Activated naive CD4-positive, alpha-beta T cell treated with anti-CD3 and anti-CD28 coated beads, Interleukin-2, amount 50 U/mL, for 24 hours (primary cell): Measurements from ENCODE around the gene CLEC4D.
"Not testable (repeated sequence)": the region's sequence is repeated elsewhere in the genome, so short reads cannot be mapped to it uniquely, and the experiment has no call there.

Source experiments
- H3K27ac Mint-ChIP-seq: one replicate; pipeline ENCODE4 v1.8.0; 2021; ENCODE audit warnings: mild to moderate bottlenecking, mixed read lengths
- H3K27me3 Mint-ChIP-seq: one replicate; pipeline ENCODE4 v1.8.0; 2021; ENCODE audit warnings: mixed read lengths
- H3K36me3 Mint-ChIP-seq: one replicate; pipeline ENCODE4 v1.8.0; 2021; ENCODE audit warnings: mixed read lengths
- H3K4me1 Mint-ChIP-seq: one replicate; pipeline ENCODE4 v1.8.0; 2021; ENCODE audit warnings: mixed read lengths
- H3K4me3 Mint-ChIP-seq: one replicate; pipeline ENCODE4 v1.8.0; 2021; ENCODE audit warnings: mild to moderate bottlenecking, mixed read lengths
- H3K9me3 Mint-ChIP-seq: one replicate; pipeline ENCODE4 v1.8.0; 2021; ENCODE audit warnings: mixed read lengths

CLEC4D gene

DNA sequence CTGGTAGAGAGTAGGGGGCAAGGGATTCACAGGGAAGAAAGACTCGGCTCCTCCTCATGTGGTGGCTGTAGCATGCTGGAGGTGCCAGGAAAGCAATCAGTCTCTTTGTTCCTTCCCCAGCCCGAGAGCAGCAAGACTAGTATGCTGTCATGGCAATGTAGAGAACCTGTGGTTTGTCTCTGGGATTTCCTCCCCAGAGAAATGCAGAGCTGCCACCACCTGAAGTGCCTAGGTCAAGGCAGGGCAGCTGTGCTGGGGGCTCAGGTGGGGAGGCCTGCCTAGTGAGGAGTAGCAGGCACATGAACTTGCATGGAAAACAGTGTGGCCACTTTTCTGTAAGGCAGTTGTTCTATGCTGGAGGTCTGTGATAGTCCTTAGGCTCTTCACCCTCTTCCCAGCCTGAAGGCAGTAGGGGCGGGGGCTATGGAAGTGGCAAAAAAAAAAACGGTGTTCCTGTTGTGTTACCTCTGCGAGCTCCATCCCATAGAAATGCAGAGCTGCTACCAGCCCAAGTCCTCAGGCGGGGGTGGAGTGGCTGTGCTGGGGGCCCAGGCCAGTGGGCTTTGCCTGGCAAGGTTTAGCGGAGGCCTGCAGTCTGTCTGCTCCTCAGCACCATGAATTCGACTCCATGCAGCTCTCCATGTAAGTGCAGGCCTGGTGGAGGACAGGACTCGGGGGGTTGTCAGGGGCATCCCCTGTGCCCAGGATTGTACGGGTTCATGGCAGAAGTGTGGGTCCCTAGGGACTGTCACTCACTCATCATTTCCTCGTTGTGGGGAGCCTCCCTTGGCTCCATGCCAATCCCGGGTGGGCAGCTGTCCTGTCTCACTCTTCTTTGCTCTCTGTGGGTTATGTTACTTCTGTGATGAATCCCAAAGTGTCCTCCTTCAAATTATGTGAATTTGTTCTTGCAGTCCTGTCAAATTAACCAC, 4.1 kb upstream of the CLEC4D start:
- H3K27me3 Mint-ChIP-seq, result peaks cover 10% of the 10 kb centered on the region
- no peaks in the 10 kb centered on the region for H3K4me1 Mint-ChIP-seq
- H3K9me3 Mint-ChIP-seq, result no peaks in the 10 kb centered on the region
- H3K4me3 Mint-ChIP-seq, result no peak overlapping the region
- no peak overlapping the region for H3K27ac Mint-ChIP-seq
- no peaks in the 10 kb centered on the region for H3K36me3 Mint-ChIP-seq

DNA sequence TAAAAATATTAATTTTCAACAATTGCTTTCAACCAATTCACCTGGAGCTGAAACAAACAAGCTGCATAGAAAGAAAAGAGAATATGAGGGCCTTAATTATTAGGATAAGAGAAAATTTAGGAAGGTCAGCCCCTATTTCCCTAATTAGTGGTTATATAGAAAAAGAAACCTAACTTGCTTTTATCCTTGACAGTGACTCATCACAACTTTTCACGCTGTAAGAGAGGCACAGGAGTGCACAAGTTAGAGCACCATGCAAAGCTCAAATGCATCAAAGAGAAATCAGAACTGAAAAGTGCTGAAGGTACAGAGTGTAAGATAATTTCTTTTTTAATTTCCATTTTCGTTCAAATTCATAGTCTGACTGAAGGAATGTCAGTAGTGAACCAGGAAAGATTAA, 4.7 kb downstream of the CLEC4D start:
- H3K27me3 Mint-ChIP-seq, result peaks cover 30% of the 10 kb centered on the region
- no peaks in the 10 kb centered on the region for H3K36me3 Mint-ChIP-seq
- H3K9me3 Mint-ChIP-seq, result no peaks in the 10 kb centered on the region
- H3K27ac Mint-ChIP-seq, result no peak overlapping the region
- H3K4me3 Mint-ChIP-seq, result no peak overlapping the region
- H3K4me1 Mint-ChIP-seq, result no peaks in the 10 kb centered on the region

GRCh38 chr12:8519171-8519570, 5.9 kb downstream of the CLEC4D start:
- peaks cover 2% of the 10 kb centered on the region for H3K9me3 Mint-ChIP-seq
- H3K36me3 Mint-ChIP-seq, result no peaks in the 10 kb centered on the region
- peaks cover 25% of the 10 kb centered on the region for H3K27me3 Mint-ChIP-seq
- H3K4me1 Mint-ChIP-seq, result no peaks in the 10 kb centered on the region
- no peak overlapping the region for H3K27ac Mint-ChIP-seq
- no peak overlapping the region for H3K4me3 Mint-ChIP-seq

DNA sequence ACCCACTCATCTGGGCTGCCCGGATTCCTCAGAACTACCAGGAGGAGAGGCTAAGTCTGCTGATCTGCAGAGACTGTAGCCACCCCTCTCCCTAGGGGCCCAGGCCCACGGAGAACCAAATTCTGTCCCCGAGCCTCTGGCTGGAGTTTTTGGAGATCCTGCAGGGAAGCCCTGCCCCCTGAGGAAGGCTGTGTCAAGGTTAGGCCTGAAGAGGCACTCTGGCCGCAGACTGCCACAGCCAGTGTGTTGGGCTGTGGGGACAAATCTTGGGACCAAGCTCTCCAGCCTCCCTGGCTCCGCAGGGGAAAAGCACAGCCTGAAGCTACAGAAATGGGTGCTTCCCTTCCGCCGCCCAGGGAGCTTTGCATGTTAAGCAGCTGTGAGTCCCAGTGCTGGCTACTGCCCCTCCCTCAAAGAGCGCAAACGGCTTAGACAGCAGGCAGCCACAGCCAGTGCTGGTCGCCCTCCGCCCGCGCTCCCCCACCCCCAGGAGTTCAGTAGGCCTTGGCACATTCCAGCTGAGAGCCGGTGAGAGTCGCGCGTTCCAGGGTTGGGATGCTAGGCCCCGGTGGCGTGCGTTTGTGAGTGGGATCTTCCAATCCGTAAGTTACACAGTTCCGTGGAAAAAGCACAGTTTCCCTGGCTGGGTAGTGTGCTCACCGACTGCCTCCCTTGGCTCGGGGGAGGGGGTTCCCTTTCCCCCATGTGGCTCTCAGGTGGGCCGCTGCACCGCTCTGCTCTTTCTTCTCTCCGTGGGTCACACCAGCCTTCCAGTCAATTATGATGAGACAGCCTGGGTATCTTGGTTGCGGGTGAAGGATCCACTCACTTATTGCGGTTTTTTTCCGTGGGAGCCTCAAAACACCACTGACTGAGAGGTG, 14.2 kb downstream of the CLEC4D start:
- H3K9me3 Mint-ChIP-seq, result peaks cover 10% of the 10 kb centered on the region
- H3K4me3 Mint-ChIP-seq, result no peak overlapping the region
- H3K4me1 Mint-ChIP-seq, result no peaks in the 10 kb centered on the region
- peaks cover 4% of the 10 kb centered on the region for H3K36me3 Mint-ChIP-seq
- no peak overlapping the region for H3K27ac Mint-ChIP-seq
- peaks cover 16% of the 10 kb centered on the region for H3K27me3 Mint-ChIP-seq

- Mint-ChIP-seq H3K4me1 (no peaks in the 10 kb centered on the region), H3K36me3 (no peaks in the 10 kb centered on the region), H3K4me3 (no peak overlapping the region), H3K27ac (no peak overlapping the region), H3K9me3 (no peaks in the 10 kb centered on the region), H3K27me3 (peaks cover 13% of the 10 kb centered on the region)
Observed at GRCh38 chr12:8532045-8532444, 18.7 kb downstream of the CLEC4D start.

- H3K27me3 Mint-ChIP-seq, result peaks cover 13% of the 10 kb centered on the region
- H3K9me3 Mint-ChIP-seq, H3K4me1 Mint-ChIP-seq, H3K4me3 Mint-ChIP-seq, H3K27ac Mint-ChIP-seq, H3K36me3 Mint-ChIP-seq: not testable (repeated sequence)
Observed at GRCh38 chr12:8537820-8538219, 24.5 kb downstream of the CLEC4D start.

- H3K4me1 Mint-ChIP-seq, H3K9me3 Mint-ChIP-seq, H3K4me3 Mint-ChIP-seq, H3K36me3 Mint-ChIP-seq: not testable (repeated sequence)
- Mint-ChIP-seq H3K27ac (peak within 1 kb of the TSS; percentile 24), H3K27me3 (peaks cover 14% of the 10 kb centered on the region)
Observed at GRCh38 chr12:8540831-8541230, 27.5 kb downstream of the CLEC4D start, which contains the start of gene CLEC4E. Gene CLEC4E, minus strand, starts transcription at chr12:8540905. Its CDS starts 108 bp downstream, at chr12:8540797.

GRCh38 chr12:8541562-8541961, 28.3 kb downstream of the CLEC4D start:
- no peaks in the 10 kb centered on the region for H3K36me3 Mint-ChIP-seq
- no peak overlapping the region for H3K4me3 Mint-ChIP-seq
- H3K4me1 Mint-ChIP-seq, result peaks cover 4% of the 10 kb centered on the region
- H3K27me3 Mint-ChIP-seq, result peaks cover 14% of the 10 kb centered on the region
- H3K27ac Mint-ChIP-seq, result no peak overlapping the region
- H3K9me3 Mint-ChIP-seq, result no peaks in the 10 kb centered on the region

GRCh38 chr12:8544295-8544694, 31.0 kb downstream of the CLEC4D start:
- H3K27me3 Mint-ChIP-seq, result peaks cover 14% of the 10 kb centered on the region
- no peaks in the 10 kb centered on the region for H3K36me3 Mint-ChIP-seq
- no peak overlapping the region for H3K27ac Mint-ChIP-seq
- peaks cover 4% of the 10 kb centered on the region for H3K4me1 Mint-ChIP-seq
- no peak overlapping the region for H3K4me3 Mint-ChIP-seq
- H3K9me3 Mint-ChIP-seq, result no peaks in the 10 kb centered on the region

DNA sequence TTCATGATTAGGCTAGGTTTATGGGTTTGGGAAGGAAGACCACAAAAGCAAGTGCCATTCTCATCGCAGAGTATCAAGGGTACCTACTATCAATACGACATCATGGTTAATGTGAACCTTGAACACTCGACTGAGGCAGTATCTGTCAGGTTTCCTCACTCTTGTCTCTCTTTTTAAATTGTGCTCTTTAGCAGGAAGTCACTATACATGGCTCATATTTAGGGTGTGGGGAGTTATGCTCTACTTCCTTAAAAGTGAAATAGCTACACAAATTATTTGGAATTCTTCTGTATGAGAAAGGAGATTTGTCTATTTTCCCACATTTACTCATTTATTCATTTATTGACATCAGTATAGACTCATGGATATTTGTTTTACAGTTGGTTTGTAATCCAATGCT, 33.3 kb downstream of the CLEC4D start:
- Mint-ChIP-seq H3K27ac (no peak overlapping the region), H3K27me3 (peaks cover 3% of the 10 kb centered on the region), H3K36me3 (no peaks in the 10 kb centered on the region), H3K4me1 (no peaks in the 10 kb centered on the region), H3K4me3 (no peak overlapping the region), H3K9me3 (no peaks in the 10 kb centered on the region)

- H3K9me3 Mint-ChIP-seq, result no peaks in the 10 kb centered on the region
- H3K36me3 Mint-ChIP-seq, result no peaks in the 10 kb centered on the region
- peaks cover 3% of the 10 kb centered on the region for H3K27me3 Mint-ChIP-seq
- no peak overlapping the region for H3K4me3 Mint-ChIP-seq
- H3K27ac Mint-ChIP-seq, result no peak overlapping the region
- H3K4me1 Mint-ChIP-seq, result no peaks in the 10 kb centered on the region
Observed at GRCh38 chr12:8547645-8548044, 34.3 kb downstream of the CLEC4D start.

DNA sequence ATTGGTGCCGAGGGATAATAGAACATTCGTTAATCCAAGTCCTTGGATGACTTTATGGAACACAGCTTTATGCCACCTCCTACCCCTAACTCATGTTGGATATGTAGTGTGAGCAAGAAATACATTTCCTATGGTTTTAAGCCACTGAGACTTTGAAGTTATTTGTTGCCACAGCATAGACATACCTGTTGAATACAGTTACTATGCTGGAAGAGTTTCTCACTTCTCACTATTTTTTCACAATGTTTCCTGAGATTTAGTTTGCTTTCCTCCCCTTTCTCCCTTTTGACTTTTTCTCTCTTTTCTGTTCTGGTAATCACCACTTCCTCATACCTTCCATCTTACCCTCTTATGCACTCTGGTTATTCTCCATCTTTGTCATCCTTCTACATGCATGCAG, 34.9 kb downstream of the CLEC4D start:
- no peaks in the 10 kb centered on the region for H3K9me3 Mint-ChIP-seq
- H3K27me3 Mint-ChIP-seq, result peaks cover 3% of the 10 kb centered on the region
- H3K36me3 Mint-ChIP-seq, result no peaks in the 10 kb centered on the region
- no peaks in the 10 kb centered on the region for H3K4me1 Mint-ChIP-seq
- H3K27ac Mint-ChIP-seq, result no peak overlapping the region
- no peak overlapping the region for H3K4me3 Mint-ChIP-seq

- no peak overlapping the region for H3K4me3 Mint-ChIP-seq
- no peak overlapping the region for H3K27ac Mint-ChIP-seq
- no peaks in the 10 kb centered on the region for H3K9me3 Mint-ChIP-seq
- no peaks in the 10 kb centered on the region for H3K27me3 Mint-ChIP-seq
- H3K4me1 Mint-ChIP-seq, result no peaks in the 10 kb centered on the region
- no peaks in the 10 kb centered on the region for H3K36me3 Mint-ChIP-seq
Observed at GRCh38 chr12:8549381-8549780, 36.1 kb downstream of the CLEC4D start.

DNA sequence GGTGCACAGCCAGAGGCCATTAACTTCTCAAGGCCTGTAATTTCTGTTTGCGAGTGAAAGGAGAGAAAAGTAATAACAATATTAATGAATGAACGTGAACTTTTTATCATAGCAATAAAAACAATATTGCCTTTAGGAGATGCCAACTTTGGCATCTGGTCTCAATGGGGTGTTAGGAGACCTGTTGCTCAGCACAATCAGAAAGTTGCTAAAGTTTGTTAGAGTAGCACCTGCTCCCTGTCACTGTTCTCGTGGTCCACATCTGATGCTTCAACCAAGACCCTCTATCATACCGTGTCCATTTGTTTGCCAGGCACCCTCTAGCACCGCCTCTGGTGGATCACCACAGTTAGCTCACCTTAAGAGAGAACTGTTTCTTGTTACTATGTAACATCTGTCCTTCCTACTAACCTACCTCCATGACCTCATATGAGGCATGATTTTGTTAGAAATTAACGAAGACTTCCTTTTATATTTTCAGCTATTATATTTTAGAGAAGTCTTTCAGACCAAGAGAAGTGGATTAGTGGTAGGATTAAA, 39.9 kb downstream of the CLEC4D start:
- H3K9me3 Mint-ChIP-seq, result no peaks in the 10 kb centered on the region
- no peaks in the 10 kb centered on the region for H3K27me3 Mint-ChIP-seq
- H3K4me1 Mint-ChIP-seq, result no peaks in the 10 kb centered on the region
- no peak overlapping the region for H3K4me3 Mint-ChIP-seq
- H3K36me3 Mint-ChIP-seq, result no peaks in the 10 kb centered on the region
- no peak overlapping the region for H3K27ac Mint-ChIP-seq

- Mint-ChIP-seq H3K9me3 (no peaks in the 10 kb centered on the region), H3K27me3 (no peaks in the 10 kb centered on the region), H3K36me3 (no peaks in the 10 kb centered on the region), H3K4me1 (no peaks in the 10 kb centered on the region), H3K27ac (no peak overlapping the region), H3K4me3 (no peak overlapping the region)
Observed at GRCh38 chr12:8554451-8555195, 41.3 kb downstream of the CLEC4D start.
